ENCODE results near the gene GSC2. TPM values are rescaled to one million over a fixed set of nuclear protein-coding genes. Genes with fewer than 3 reads are reported as not detected.

GSC2 gene
- total and polyA plus RNA-seq, 2 donors: not detected

GRCh38 chr22:19106886-19107729 is 43.0 kb downstream of the GSC2 start:
- Histone ChIP-seq H3K27ac (ENCODE audit: low read depth) (no peak overlapping the region), H3K4me3 (ENCODE audit: low read depth, low read length) (no peak overlapping the region), H3K36me3 (ENCODE audit: insufficient read depth) (no peaks in the 10 kb centered on the region), H3K4me1 (ENCODE audit: insufficient read depth) (no peaks in the 10 kb centered on the region)
- no peak for DNase-seq (ENCODE audit: extremely low spot score)
- 82% methylated on average over 3 of the region's 3 CpGs for WGBS

- Histone ChIP-seq H3K36me3 (ENCODE audit: insufficient read depth) (no peaks in the 10 kb centered on the region), H3K27ac (ENCODE audit: low read depth) (no peak overlapping the region), H3K4me1 (ENCODE audit: insufficient read depth) (no peaks in the 10 kb centered on the region), H3K4me3 (ENCODE audit: low read depth, low read length) (no peak overlapping the region)
- WGBS: 59% methylated on average over 18 of the region's 18 CpGs
- DNase-seq (ENCODE audit: extremely low spot score): no peak
These were observed 44.0 kb downstream of the GSC2 start for GRCh38 chr22:19105867-19106802.

GRCh38 chr22:19105456-19105855 is 44.6 kb downstream of the GSC2 start:
- Histone ChIP-seq H3K4me3 (ENCODE audit: low read depth, low read length) (no peak overlapping the region), H3K4me1 (ENCODE audit: insufficient read depth) (no peaks in the 10 kb centered on the region), H3K27ac (ENCODE audit: low read depth) (no peak overlapping the region), H3K36me3 (ENCODE audit: insufficient read depth) (no peaks in the 10 kb centered on the region)
- WGBS: 97% methylated on average over 8 of the region's 8 CpGs
- no peak for DNase-seq (ENCODE audit: extremely low spot score)

GRCh38 chr22:19103880-19104821 is 45.9 kb downstream of the GSC2 start:
- Histone ChIP-seq H3K36me3 (ENCODE audit: insufficient read depth) (no peaks in the 10 kb centered on the region), H3K4me3 (ENCODE audit: low read depth, low read length) (no peak overlapping the region), H3K27ac (ENCODE audit: low read depth) (no peak overlapping the region), H3K4me1 (ENCODE audit: insufficient read depth) (no peaks in the 10 kb centered on the region)
- DNase-seq (ENCODE audit: extremely low spot score): no peak
- 56% methylated on average over 5 of the region's 5 CpGs for WGBS

- 58% methylated on average over 4 of the region's 4 CpGs for WGBS
- Histone ChIP-seq H3K36me3 (ENCODE audit: insufficient read depth) (no peaks in the 10 kb centered on the region), H3K27ac (ENCODE audit: low read depth) (no peak overlapping the region), H3K4me3 (ENCODE audit: low read depth, low read length) (no peak overlapping the region), H3K4me1 (ENCODE audit: insufficient read depth) (no peaks in the 10 kb centered on the region)
- DNase-seq (ENCODE audit: extremely low spot score): no peak
These were observed 51.9 kb downstream of the GSC2 start for GRCh38 chr22:19098157-19098556.

- DNase-seq (ENCODE audit: extremely low spot score): no peak
- no peaks in the 10 kb centered on the region for H3K36me3 ChIP-seq (ENCODE audit: insufficient read depth)
- 85% methylated on average over 3 of the region's 3 CpGs for WGBS
These were observed 52.6 kb downstream of the GSC2 start for GRCh38 chr22:19097518-19097917.

More at GRCh38 chr22:19097518-19097917, 52.6 kb downstream of the GSC2 start:
- no peak overlapping the region for H3K27ac ChIP-seq (ENCODE audit: low read depth)
- no peak overlapping the region for H3K4me3 ChIP-seq (ENCODE audit: low read depth, low read length)
- H3K4me1 ChIP-seq (ENCODE audit: insufficient read depth): no peaks in the 10 kb centered on the region

Other genes starting within 250 kb of the GSC2 start
- gene DGCR6, start 244.0 kb downstream of the GSC2 start, total RNA-seq: 4.4 TPM
- 2.2 TPM for gene DGCR6, start 244.0 kb downstream of the GSC2 start, polyA plus RNA-seq
- 1.1 TPM for gene PRODH, start 214.0 kb downstream of the GSC2 start, total RNA-seq
- gene PRODH, start 214.0 kb downstream of the GSC2 start, polyA plus RNA-seq: 7.5 TPM
- gene DGCR2, start 27.9 kb downstream of the GSC2 start, total RNA-seq: 41.4 TPM
- 61.0 TPM for gene DGCR2, start 27.9 kb downstream of the GSC2 start, polyA plus RNA-seq
- not detected for gene TSSK2, start 19.0 kb downstream of the GSC2 start, total RNA-seq
- gene TSSK2, start 19.0 kb downstream of the GSC2 start, polyA plus RNA-seq: 0.25 TPM
- 5.1 TPM for gene ESS2, start 5.6 kb downstream of the GSC2 start, total RNA-seq
- gene ESS2, start 5.6 kb downstream of the GSC2 start, polyA plus RNA-seq: 19.2 TPM
- 24.6 TPM for gene SLC25A1, start 28.4 kb upstream of the GSC2 start, total RNA-seq
- 65.0 TPM for gene SLC25A1, start 28.4 kb upstream of the GSC2 start, polyA plus RNA-seq
- gene CLTCL1, start 141.4 kb upstream of the GSC2 start, total RNA-seq: 7.0 TPM
- gene CLTCL1, start 141.4 kb upstream of the GSC2 start, polyA plus RNA-seq: 6.0 TPM